ENCODE measurements around the gene LHX1. TPM values are rescaled to one million over a fixed set of nuclear protein-coding genes. Genes with fewer than 3 reads are reported as not detected.

The LHX1 gene
- total RNA-seq, 1 donor from 2014 or later, result 44.3 TPM

- Histone ChIP-seq H3K27me3 (ENCODE audit: control insufficient read depth, insufficient read depth, low read length) (no peaks in the 10 kb centered on the region), H3K36me3 (ENCODE audit: control insufficient read depth, insufficient read depth, low read length) (no peaks in the 10 kb centered on the region), H3K4me3 (ENCODE audit: low read depth, low read length) (no peak overlapping the region)
- DNase-seq (ENCODE audit: low read depth), result no peak
- no peak for TF ChIP-seq CTCF (IDR thresholded peaks at IDR 0.05; ENCODE audit: insufficient read depth, low read length, poor library complexity, severe bottlenecking)
Observed at GRCh38 chr17:36977066-36977465, 39.8 kb downstream of the LHX1 start.

GRCh38 chr17:36977568-36977967 is 40.3 kb downstream of the LHX1 start:
- H3K27me3 ChIP-seq (ENCODE audit: control insufficient read depth, insufficient read depth, low read length), result no peaks in the 10 kb centered on the region
- no peak for TF ChIP-seq CTCF (IDR thresholded peaks at IDR 0.05; ENCODE audit: insufficient read depth, low read length, poor library complexity, severe bottlenecking)
- no peaks in the 10 kb centered on the region for H3K36me3 ChIP-seq (ENCODE audit: control insufficient read depth, insufficient read depth, low read length)
- no peak overlapping the region for H3K4me3 ChIP-seq (ENCODE audit: low read depth, low read length)
- no peak for DNase-seq (ENCODE audit: low read depth)

GRCh38 chr17:36978810-36979564 is 41.7 kb downstream of the LHX1 start:
- no peak for TF ChIP-seq CTCF (IDR thresholded peaks at IDR 0.05; ENCODE audit: insufficient read depth, low read length, poor library complexity, severe bottlenecking)
- H3K27me3 ChIP-seq (ENCODE audit: control insufficient read depth, insufficient read depth, low read length), result no peaks in the 10 kb centered on the region
- H3K36me3 ChIP-seq (ENCODE audit: control insufficient read depth, insufficient read depth, low read length), result no peaks in the 10 kb centered on the region
- no peak overlapping the region for H3K4me3 ChIP-seq (ENCODE audit: low read depth, low read length)
- no peak for DNase-seq (ENCODE audit: low read depth)

- TF ChIP-seq CTCF (IDR thresholded peaks at IDR 0.05; ENCODE audit: insufficient read depth, low read length, poor library complexity, severe bottlenecking), result no peak
- Histone ChIP-seq H3K4me3 (ENCODE audit: low read depth, low read length) (no peak overlapping the region), H3K36me3 (ENCODE audit: control insufficient read depth, insufficient read depth, low read length) (no peaks in the 10 kb centered on the region), H3K27me3 (ENCODE audit: control insufficient read depth, insufficient read depth, low read length) (no peaks in the 10 kb centered on the region)
- DNase-seq (ENCODE audit: low read depth), result no peak
Observed at GRCh38 chr17:36979565-36979941, 42.3 kb downstream of the LHX1 start.

- no peak for DNase-seq (ENCODE audit: low read depth)
Observed at GRCh38 chr17:36980280-36980761, 43.0 kb downstream of the LHX1 start.

More at GRCh38 chr17:36980280-36980761, 43.0 kb downstream of the LHX1 start:
- no peaks in the 10 kb centered on the region for H3K27me3 ChIP-seq (ENCODE audit: control insufficient read depth, insufficient read depth, low read length)
- no peak for TF ChIP-seq CTCF (IDR thresholded peaks at IDR 0.05; ENCODE audit: insufficient read depth, low read length, poor library complexity, severe bottlenecking)
- no peaks in the 10 kb centered on the region for H3K36me3 ChIP-seq (ENCODE audit: control insufficient read depth, insufficient read depth, low read length)
- no peak overlapping the region for H3K4me3 ChIP-seq (ENCODE audit: low read depth, low read length)
